ENCODE measurements around the gene DUS2.
A peak's percentile ranks its signal among the peaks of the same experiment; 100 is the strongest.

Gene DUS2

GRCh38 chr16:68073902-68074760 is 51.0 kb downstream of the DUS2 start:
- TF ChIP-seq PBX3 (CRISPR knock-in tag; IDR thresholded peaks at IDR 0.05): no peak
- TF ChIP-seq SCRT2 (tag by site-specific recombination; IDR thresholded peaks at IDR 0.05): peak; percentile 93
- TF ChIP-seq SCRT1 (tag by site-specific recombination; IDR thresholded peaks at IDR 0.05; ENCODE audit: borderline replicate concordance): peak; percentile 90
- ChIA-PET POLR2A (interaction anchor here (1.3 to 2.2 kb wide), 2 partner anchors 11 kb away, joined by 4 to 9 read pairs; partner anchors contain the start of gene NFATC3), CTCF (interaction anchor here (0.6 to 0.9 kb wide), 3 partner anchors 9 to 160 kb away, joined by 3 to 4 read pairs (median 3); no protein-coding TSS in a partner anchor)
- Histone ChIP-seq H3K36me3 (ENCODE audit: control insufficient read depth in 2 of 2, insufficient read depth in 1 of 2, low read length in 2 of 2) (peaks cover 11 to 88% of the 10 kb centered on the region in 2 experiments; a peak in 2 of 3 replicates), H3K4me3 (ENCODE audit: low read depth, low read length) (no peak overlapping the region), H3K4me1 (ENCODE audit: control insufficient read depth, insufficient read depth, low read length) (no peaks in the 10 kb centered on the region), H3K27ac (ENCODE audit: extremely low read depth, low read depth, low read length) (no peak overlapping the region), H3K9me3 (ENCODE audit: control insufficient read depth, insufficient read depth, low read depth, low read length) (no peaks in the 10 kb centered on the region)

- no peaks in the 10 kb centered on the region for H3K9me3 ChIP-seq (ENCODE audit: control insufficient read depth, insufficient read depth, low read depth, low read length)
- no peak for TF ChIP-seq TCF7L2 (IDR thresholded peaks at IDR 0.05; ENCODE audit: borderline replicate concordance, low read depth, low read length)
- no peak for TF ChIP-seq ZNF114 (tag by site-specific recombination; IDR thresholded peaks at IDR 0.05)
- TF ChIP-seq ZBTB21 (tag by site-specific recombination; IDR thresholded peaks at IDR 0.05): no peak
- no peak for TF ChIP-seq ZNF830 (tag by site-specific recombination; IDR thresholded peaks at IDR 0.05; ENCODE audit: low read depth)
- TF ChIP-seq HOXD13 (CRISPR knock-in tag; IDR thresholded peaks at IDR 0.05; ENCODE audit: borderline replicate concordance): no peak
- H3K36me3 ChIP-seq (ENCODE audit: control insufficient read depth in 2 of 2, insufficient read depth in 1 of 2, low read length in 2 of 2): peaks cover 11 to 86% of the 10 kb centered on the region in 2 experiments; a peak in 2 of 3 replicates
- H3K4me3 ChIP-seq (ENCODE audit: low read depth, low read length): no peak overlapping the region
- ChIA-PET CTCF (interaction anchor here (1.1 to 1.3 kb wide), 2 partner anchors 10 to 11 kb away, joined by 3 to 4 read pairs; no protein-coding TSS in a partner anchor), POLR2A (interaction anchor here (2.2 kb wide), 1 partner anchor 10 kb away, joined by 9 read pairs; the partner anchor contains the start of gene NFATC3)
- no peaks in the 10 kb centered on the region for H3K4me1 ChIP-seq (ENCODE audit: control insufficient read depth, insufficient read depth, low read length)
- H3K27ac ChIP-seq (ENCODE audit: extremely low read depth, low read depth, low read length): no peak overlapping the region
Observed at GRCh38 chr16:68074850-68075555, 51.9 kb downstream of the DUS2 start.

- no peaks in the 10 kb centered on the region for H3K9me3 ChIP-seq (ENCODE audit: control insufficient read depth, insufficient read depth, low read depth, low read length)
- POLR2A ChIA-PET: interaction anchor here (2.2 kb wide), 1 partner anchor 9 kb away, joined by 9 read pairs; the partner anchor contains the start of gene NFATC3
- no peak for TF ChIP-seq OSR2 (tag by site-specific recombination; IDR thresholded peaks at IDR 0.05)
- TF ChIP-seq ZNF664 (tag by site-specific recombination; IDR thresholded peaks at IDR 0.05): no peak
- TF ChIP-seq ZNF792 (tag by site-specific recombination; IDR thresholded peaks at IDR 0.05): no peak
- no peak for TF ChIP-seq ZNF610 (tag by site-specific recombination; IDR thresholded peaks at IDR 0.05; ENCODE audit: borderline replicate concordance)
- no peak for TF ChIP-seq WT1 (tag by site-specific recombination; IDR thresholded peaks at IDR 0.05)
- no peak for TF ChIP-seq GFI1B (tag by site-specific recombination; IDR thresholded peaks at IDR 0.05)
- TF ChIP-seq ZNF521 (tag by site-specific recombination; IDR thresholded peaks at IDR 0.05): no peak
- no peaks in the 10 kb centered on the region for H3K4me1 ChIP-seq (ENCODE audit: control insufficient read depth, insufficient read depth, low read length)
- H3K36me3 ChIP-seq (ENCODE audit: control insufficient read depth in 2 of 2, insufficient read depth in 1 of 2, low read length in 2 of 2): peaks cover 11 to 76% of the 10 kb centered on the region in 2 experiments; a peak in 2 of 3 replicates
- H3K27ac ChIP-seq (ENCODE audit: extremely low read depth, low read depth, low read length): no peak overlapping the region
- CTCF ChIA-PET: interaction anchor here (0.7 to 1.3 kb wide), 3 partner anchors 11 to 452 kb away, joined by 3 to 4 read pairs (median 3); no protein-coding TSS in a partner anchor
- H3K4me3 ChIP-seq (ENCODE audit: low read depth, low read length): no peak overlapping the region
Observed at GRCh38 chr16:68075980-68076379, 52.9 kb downstream of the DUS2 start.
